GM12873 (cell line): Measurements from ENCODE around the gene CENPB.
A peak's percentile ranks its signal among the peaks of the same experiment; 100 is the strongest.

ENCODE experiments used
- CTCF ChIP-seq: IDR thresholded peaks from 2 replicates; pipeline ENCODE4 v1.5.1; 2012; ENCODE audit warnings: low read depth, mild to moderate bottlenecking, moderate library complexity, low read length, control low read depth; ENCODE audit not compliant: insufficient read depth; ENCODE audit errors: missing control alignments

CENPB gene

GRCh38 chr20:3784216-3784853, 2.2 kb downstream of the CENPB start:
- no peak for TF ChIP-seq CTCF

DNA sequence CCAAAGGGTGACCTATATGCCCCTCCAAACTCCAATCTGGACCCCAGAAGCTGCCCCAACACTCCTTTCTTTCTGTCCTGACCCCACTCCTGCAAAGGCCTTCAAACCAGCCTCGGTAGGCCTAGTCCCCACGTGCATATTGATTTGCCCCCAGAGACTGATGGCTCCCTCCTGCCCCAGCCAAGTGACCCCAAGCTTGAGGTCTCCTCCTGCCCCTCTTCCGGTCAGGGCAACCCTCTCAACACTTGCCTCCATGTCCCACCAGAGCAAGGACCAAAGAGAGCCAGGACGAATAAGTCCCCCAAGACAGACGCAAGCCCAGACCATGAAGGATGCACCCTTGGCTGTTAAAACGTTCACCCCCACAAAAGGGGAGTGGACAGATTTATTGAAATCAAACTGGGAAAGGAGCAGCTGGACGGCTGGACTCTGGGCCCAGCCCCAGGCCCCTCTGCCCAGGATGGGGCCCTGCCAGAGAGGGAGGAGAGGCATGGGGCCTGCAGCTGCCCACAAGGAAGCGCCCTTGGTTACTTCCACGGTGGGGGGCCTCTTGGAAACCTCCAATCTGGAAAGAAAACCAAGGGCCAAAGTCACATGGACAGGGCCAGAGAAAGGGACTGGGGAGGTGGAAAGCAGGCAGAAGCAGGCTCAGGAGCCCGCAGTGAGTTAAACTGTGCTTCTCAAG, 2.9 kb downstream of the CENPB start:
- TF ChIP-seq CTCF: no peak

DNA sequence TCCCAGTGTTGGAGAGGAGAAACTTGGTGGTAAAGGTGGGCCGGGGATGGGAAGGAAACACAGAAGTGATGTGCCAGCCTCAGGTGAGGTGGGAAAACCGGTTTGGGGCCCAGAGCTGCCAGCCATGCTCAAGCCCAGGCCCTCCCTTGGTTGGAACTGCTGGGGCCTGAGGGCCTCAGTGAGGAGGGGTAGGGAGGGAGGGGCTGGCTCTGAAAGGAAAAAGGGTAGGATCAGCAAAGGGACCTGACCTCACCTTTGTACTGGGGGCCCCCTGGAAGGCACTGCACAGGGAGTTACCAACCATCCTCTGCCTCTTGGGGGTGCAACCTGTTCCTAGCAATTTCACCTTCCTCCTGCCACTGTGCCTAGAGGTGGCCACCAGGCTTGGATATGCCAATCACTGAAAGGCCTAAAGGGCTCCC, 3.5 kb downstream of the CENPB start:
- TF ChIP-seq CTCF: no peak

- no peak for TF ChIP-seq CTCF
Measured at GRCh38 chr20:3782597-3782996, 3.9 kb downstream of the CENPB start.

DNA sequence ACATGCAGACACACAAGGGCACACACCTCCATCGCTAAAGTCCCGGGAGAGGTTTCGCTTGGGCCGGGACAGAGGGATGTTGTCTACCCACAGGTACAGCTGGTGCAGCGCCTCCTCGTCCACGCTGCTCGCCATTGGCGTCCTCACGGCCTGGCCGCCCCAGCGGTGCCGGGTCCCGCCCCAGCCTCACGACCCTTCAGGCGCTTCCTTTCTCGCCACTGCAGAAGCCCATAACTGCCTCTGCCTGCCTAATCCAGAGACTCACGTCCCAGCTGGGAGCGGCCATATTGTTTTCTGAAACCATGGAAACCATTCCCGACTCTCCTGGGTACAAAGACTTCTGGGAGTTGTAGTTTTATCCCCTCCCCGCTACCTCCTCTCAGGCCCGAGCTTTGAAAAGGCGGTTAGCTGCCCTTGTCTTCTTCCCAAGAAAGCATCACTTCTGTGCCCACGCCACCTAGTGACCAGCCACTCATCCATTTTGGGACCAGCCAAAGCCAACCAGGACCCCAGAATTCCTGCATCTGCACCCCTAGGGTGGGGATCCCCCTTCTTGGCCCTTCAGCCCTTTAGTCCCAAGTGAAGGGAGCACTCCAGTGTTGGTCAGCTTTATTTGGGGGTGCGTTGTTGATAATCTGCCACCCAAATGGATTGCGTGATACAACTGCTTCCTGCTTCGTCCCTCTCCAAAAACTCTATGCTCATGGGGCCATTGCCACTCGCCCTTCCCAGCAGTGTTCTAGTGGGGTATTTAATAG, 5.2 kb downstream of the CENPB start, which contains the start of gene SPEF1:
Gene SPEF1 (minus strand): TSS at position 296 of the 758 bp plus-strand sequence. CDS start 161 bp downstream, at position 135.
- TF ChIP-seq CTCF: peak; percentile 18

- no peak for TF ChIP-seq CTCF
Measured at GRCh38 chr20:3778976-3779375, 7.6 kb downstream of the CENPB start.
